A549 (cell line): ENCODE results near the gene SHKBP1. TPM values are rescaled to one million over a fixed set of nuclear protein-coding genes. Genes with fewer than 3 reads are reported as not detected.
"Not testable (repeated sequence)": the region's sequence is repeated elsewhere in the genome, so short reads cannot be mapped to it uniquely, and the experiment has no call there.

Source experiments
- ATAC-seq, 2 experiments: fragments of 200-7000 bp in 1 of 2; fragments of >200 bp in 1 of 2; cut with Nextera tagmentation in 1 of 2; cut with Tn5 transposase in 1 of 2; 3 replicates each; pipeline versions ENCODE4 v1.8.0 to v1.9.1; 2018 to 2020; ENCODE audit warnings: mild to moderate bottlenecking in 1 of 2, moderate library complexity in 1 of 2
- CTCF ChIA-PET: fragments of 300-600 bp; sonication (Branson Sonifier 250); formaldehyde crosslinking; extraction: SDS; loops from one replicate; lab custom pipeline; 2021; ENCODE audit warnings: antibody characterized with exemption, inconsistent platforms; lab: Yijun Ruan, JAX
- POLR2A ChIA-PET: fragments of 350-600 bp; formaldehyde crosslinking; extraction: SDS; loops from one replicate; lab custom pipeline; 2021; ENCODE audit warnings: antibody characterized with exemption, inconsistent platforms; lab: Yijun Ruan, JAX
- DNase-seq, 2 experiments: peaks; one replicate each; pipeline versions ENCODE4 v3.0.0 to v3.0.0-alpha.2; 2011 to 2016; ENCODE audit warnings: low read depth in 1 of 2, low spot score in 1 of 2
- FAIRE-seq: peaks from 2 replicates; lab custom pipeline; 2011; peaks lifted over from hg19 to GRCh38; lab: Jason Lieb, UNC
- H3K27ac ChIP-seq, 2 experiments: fragments of >200 bp; sonication (Bioruptor Twin); formaldehyde crosslinking; 3 replicates each; pipeline ENCODE4 v1.5.1; 2016 to 2017
- H3K4me1 ChIP-seq: fragments of >200 bp; sonication (Bioruptor Twin); formaldehyde crosslinking; 3 replicates; pipeline ENCODE4 v1.6.1; 2016
- H3K4me2 ChIP-seq: fragments of >200 bp; sonication (Bioruptor Twin); formaldehyde crosslinking; 3 replicates; pipeline ENCODE4 v1.6.1; 2016
- H3K4me3 ChIP-seq: fragments of >200 bp; sonication (Bioruptor Twin); formaldehyde crosslinking; 3 replicates; pipeline ENCODE4 v1.5.1; 2016
- H3K9me3 ChIP-seq: fragments of >200 bp; sonication (Bioruptor Twin); formaldehyde crosslinking; 3 replicates; pipeline ENCODE4 v1.6.1; 2016
- CBX8 ChIP-seq: fragments of 200-600 bp; sonication (generic); IDR thresholded peaks from 2 replicates; pipeline ENCODE4 v1.6.1; 2016
- CHD2 ChIP-seq: fragments of 150-350 bp; IDR thresholded peaks from 2 replicates; pipeline ENCODE4 v1.6.1; 2014; ENCODE audit warnings: low read length; ENCODE audit not compliant: partially characterized antibody
- EHMT2 ChIP-seq: fragments of 200-600 bp; sonication (generic); IDR thresholded peaks from 2 replicates; pipeline ENCODE4 v1.6.1; 2016; ENCODE audit warnings: antibody characterized with exemption, low read depth, mild to moderate bottlenecking, moderate library complexity
- EP300 ChIP-seq, 2 experiments: fragments of >200 bp; sonication (Bioruptor Twin); formaldehyde crosslinking; IDR thresholded peaks; 2 replicates in 1 of 2; 3 replicates in 1 of 2; pipeline ENCODE4 v1.6.1; 2016 to 2017
- FOSB ChIP-seq: fragments of 250-450 bp; sonication (Bioruptor Pico); IDR thresholded peaks from 2 replicates; pipeline ENCODE4 v1.5.0; 2020; ENCODE audit warnings: mild to moderate bottlenecking, moderate library complexity
- FOSL2 ChIP-seq, 2 experiments: fragments of 450-650 bp in 1 of 2; fragments of >200 bp in 1 of 2; sonication (Bioruptor Twin) in 1 of 2; formaldehyde crosslinking; IDR thresholded peaks; 2 replicates each; pipeline versions ENCODE4 v1.5.0 to v1.6.1; 2016 to 2020; ENCODE audit warnings: mild to moderate bottlenecking in 1 of 2, moderate library complexity in 1 of 2
- HDAC2 ChIP-seq: fragments of 200-600 bp; sonication (generic); IDR thresholded peaks from 2 replicates; pipeline ENCODE4 v1.6.1; 2016
- HEYL ChIP-seq: fragments of 250-450 bp; sonication (Bioruptor Pico); IDR thresholded peaks from 2 replicates; pipeline ENCODE4 v1.8.0; 2021; ENCODE audit warnings: mild to moderate bottlenecking, moderate library complexity
- HOXB5 ChIP-seq: fragments of 250-450 bp; sonication (Bioruptor Pico); IDR thresholded peaks from 2 replicates; pipeline ENCODE4 v1.5.0; 2020; ENCODE audit warnings: mild to moderate bottlenecking, moderate library complexity
- JUN ChIP-seq, 2 experiments: fragments of >200 bp; sonication (Bioruptor Twin); formaldehyde crosslinking; IDR thresholded peaks; 2 replicates in 1 of 2; 3 replicates in 1 of 2; pipeline ENCODE4 v1.6.1; 2016 to 2017
- KDM1A ChIP-seq: fragments of 200-600 bp; sonication (generic); IDR thresholded peaks from 2 replicates; pipeline ENCODE4 v1.6.1; 2016; ENCODE audit warnings: low read depth, mild to moderate bottlenecking
- MAFK ChIP-seq: fragments of 450-650 bp; IDR thresholded peaks from 2 replicates; pipeline ENCODE4 v1.6.1; 2014; ENCODE audit not compliant: partially characterized antibody
- NFE2L2 ChIP-seq: fragments of 150-350 bp; conservative IDR thresholded peaks from 2 replicates; pipeline ENCODE4 v1.6.1; 2014; ENCODE audit warnings: low read length
- RARB ChIP-seq: fragments of 250-450 bp; sonication (Bioruptor Pico); IDR thresholded peaks from 2 replicates; pipeline ENCODE4 v1.8.0; 2021; ENCODE audit warnings: mild to moderate bottlenecking, moderate library complexity
- RNF2 ChIP-seq: fragments of 200-600 bp; sonication (generic); IDR thresholded peaks from 2 replicates; pipeline ENCODE4 v1.6.1; 2016; ENCODE audit warnings: low read depth, mild to moderate bottlenecking, antibody characterized with exemption, moderate library complexity, borderline replicate concordance
- SMC3 ChIP-seq: fragments of >200 bp; sonication (Bioruptor Twin); formaldehyde crosslinking; IDR thresholded peaks from 3 replicates; pipeline ENCODE4 v1.6.1; 2018; ENCODE audit warnings: inconsistent platforms
- SREBF2 ChIP-seq: fragments of 450-650 bp; IDR thresholded peaks from 2 replicates; pipeline ENCODE4 v1.6.1; 2014; ENCODE audit warnings: mild to moderate bottlenecking, moderate library complexity
- TP53 ChIP-seq: fragments of 250-450 bp; sonication (Bioruptor Pico); IDR thresholded peaks from 2 replicates; pipeline ENCODE4 v1.5.0; 2021; ENCODE audit warnings: mild to moderate bottlenecking, moderate library complexity
- WGBS: methylation state at CpG from one replicate; pipeline ENCODE4 v1.1.6; 2017; ENCODE audit errors: missing lambda C conversion rate; 5-methylcytosine and 5-hydroxymethylcytosine counted together
- polyA plus RNA-seq, 4 experiments: library from polyadenylated mRNA; depleted of rRNA in 3 of 4; stranded (reverse); fragments of >200 nt; fragmentation: RNase III in 1 of 4; extraction: RNeasy Plus Mini Kit Qiagen cat#74134 plus additional on column Dnase treatment in 1 of 4; gene quantifications; 2 replicates in 3 of 4; 3 replicates in 1 of 4; pipeline ENCODE4 v1.2.3, GENCODE V29; 2011 to 2017

The SHKBP1 gene
- polyA plus RNA-seq, 2 of the 4 experiments (the other 2 are of a cell fraction) = 75.2 to 123 TPM

- H3K27ac ChIP-seq = no peak overlapping the region
- POLR2A ChIA-PET = no interaction called here
- H3K4me3 ChIP-seq = no peak overlapping the region
- ATAC-seq (peak; percentile 72), FAIRE-seq (no peak), DNase-seq (peak in 1 of 2 experiments; percentile 69)
- TF ChIP-seq SMC3 (0 out of 3 replicates have a peak, but pooled peaks have one; percentile 6), RNF2 (no peak), FOSL2 (IDR thresholded peaks at IDR 0.05) (no peak), FOSL2 (CRISPR knock-in tag; IDR thresholded peaks at IDR 0.05) (peak; percentile 32; the same call in 1 of the 2 replicates)
- no peaks in the 10 kb centered on the region for H3K9me3 ChIP-seq
- no peak overlapping the region for H3K4me2 ChIP-seq
- 34% methylated on average over 4 of the region's 4 CpGs for WGBS
- no peaks in the 10 kb centered on the region for H3K4me1 ChIP-seq
- CTCF ChIA-PET = interaction anchor here (1.3 to 58.9 kb wide), 10 partner anchors 5 to 124 kb away, joined by 3 to 2247 read pairs (median 22); partner anchors contain the start of genes BLVRB, LTBP4 and SPTBN4
Observed at GRCh38 chr19:40539070-40539469, 37.6 kb upstream of the SHKBP1 start.

- no peak for ATAC-seq
- H3K4me3 ChIP-seq = no peak overlapping the region
- ChIA-PET POLR2A (interaction anchor here (0.6 kb wide), 1 partner anchor 45 kb away, joined by 3 read pairs; no protein-coding TSS in a partner anchor), CTCF (interaction anchor here (0.8 to 58.9 kb wide), 18 partner anchors 8 to 220 kb away, joined by 3 to 2247 read pairs (median 6); partner anchors contain the start of gene LTBP4)
- H3K4me1 ChIP-seq = no peaks in the 10 kb centered on the region
- 71% methylated on average over 6 of the region's 6 CpGs for WGBS
- no peak overlapping the region for H3K27ac ChIP-seq
- FAIRE-seq = no peak
- peaks cover 9% of the 10 kb centered on the region for H3K9me3 ChIP-seq
- no peak for TF ChIP-seq CHD2
- no peak for TF ChIP-seq HDAC2
- no peak for TF ChIP-seq CBX8
- TF ChIP-seq KDM1A = no peak
- TF ChIP-seq JUN (IDR thresholded peaks at IDR 0.05) = no peak
- no peak for TF ChIP-seq SREBF2
- no peak for TF ChIP-seq NFE2L2
- no peak for TF ChIP-seq HOXB5 (CRISPR knock-in tag)
- no peak for TF ChIP-seq EHMT2
- TF ChIP-seq RARB = no peak
- no peak for TF ChIP-seq HEYL (CRISPR knock-in tag)
- no peak for TF ChIP-seq FOSB (CRISPR knock-in tag)
- no peak overlapping the region for H3K4me2 ChIP-seq
- no peak for DNase-seq
Observed at GRCh38 chr19:40542202-40542859, 34.3 kb upstream of the SHKBP1 start.

- H3K4me1 ChIP-seq = no peaks in the 10 kb centered on the region
- ATAC-seq (no peak), FAIRE-seq (no peak), DNase-seq (no peak)
- WGBS = 84% methylated on average over 6 of the region's 6 CpGs
- H3K4me3 ChIP-seq = no peak overlapping the region
- ChIA-PET CTCF (interaction anchor here (2.9 to 58.9 kb wide), 5 partner anchors 9 to 90 kb away, joined by 11 to 2247 read pairs (median 971); partner anchors contain the start of gene LTBP4), POLR2A (interaction anchor here (0.6 kb wide), 1 partner anchor 46 kb away, joined by 3 read pairs; no protein-coding TSS in a partner anchor)
- no peak overlapping the region for H3K4me2 ChIP-seq
- H3K27ac ChIP-seq = no peak overlapping the region
- TF ChIP-seq EP300 (IDR thresholded peaks at IDR 0.05) (0 out of 5 replicates have a peak, but pooled peaks of 1 of the 2 experiments have one; percentile 7), TP53 (CRISPR knock-in tag) (no peak)
- peaks cover 9% of the 10 kb centered on the region for H3K9me3 ChIP-seq
Observed at GRCh38 chr19:40543029-40543597, 33.6 kb upstream of the SHKBP1 start.

- not testable (repeated sequence) for ATAC-seq
- CTCF ChIA-PET = interaction anchor here (0.7 to 58.9 kb wide), 8 partner anchors 10 to 87 kb away, joined by 3 to 2247 read pairs (median 58); partner anchors contain the start of genes BLVRB and LTBP4
Observed at GRCh38 chr19:40546153-40546841, 30.4 kb upstream of the SHKBP1 start.

GRCh38 chr19:40547190-40547589 lies 29.5 kb upstream of the SHKBP1 start:
- H3K4me1 ChIP-seq, POLR2A ChIA-PET, DNase-seq, FAIRE-seq, H3K9me3 ChIP-seq, H3K27ac ChIP-seq, ATAC-seq, H3K4me2 ChIP-seq, H3K4me3 ChIP-seq: not testable (repeated sequence)
- CTCF ChIA-PET = interaction anchor here (0.7 to 58.9 kb wide), 9 partner anchors 9 to 88 kb away, joined by 3 to 2247 read pairs (median 106); partner anchors contain the start of genes BLVRB and LTBP4
- WGBS = 54% methylated on average over 3 of the region's 4 CpGs

More at GRCh38 chr19:40546153-40546841, 30.4 kb upstream of the SHKBP1 start:
- H3K4me2 ChIP-seq, FAIRE-seq, H3K9me3 ChIP-seq: not testable (repeated sequence)
- peak; percentile 14 for TF ChIP-seq MAFK
- TF ChIP-seq, all 56 proteins: peak for 1; not testable (repeated sequence) for 55
- H3K27ac ChIP-seq, H3K4me1 ChIP-seq, H3K4me3 ChIP-seq, DNase-seq: not testable (repeated sequence)
- POLR2A ChIA-PET = interaction anchor here (0.7 kb wide), 1 partner anchor 59 kb away, joined by 3 read pairs; no protein-coding TSS in a partner anchor
- 61% methylated on average over 3 of the region's 3 CpGs for WGBS
